NCI-H2227 (cell line): Measurements from ENCODE around the gene ABHD4.
A peak's percentile ranks its signal among the peaks of the same experiment; 100 is the strongest.
"Not testable (repeated sequence)": the region's sequence is repeated elsewhere in the genome, so short reads cannot be mapped to it uniquely, and the experiment has no call there.

Source experiments
- DNase-seq: peaks from one replicate; lab custom pipeline; 2025; ENCODE audit not compliant: unreplicated experiment; lab: John Stamatoyannopoulos, UW

The ABHD4 gene

DNA sequence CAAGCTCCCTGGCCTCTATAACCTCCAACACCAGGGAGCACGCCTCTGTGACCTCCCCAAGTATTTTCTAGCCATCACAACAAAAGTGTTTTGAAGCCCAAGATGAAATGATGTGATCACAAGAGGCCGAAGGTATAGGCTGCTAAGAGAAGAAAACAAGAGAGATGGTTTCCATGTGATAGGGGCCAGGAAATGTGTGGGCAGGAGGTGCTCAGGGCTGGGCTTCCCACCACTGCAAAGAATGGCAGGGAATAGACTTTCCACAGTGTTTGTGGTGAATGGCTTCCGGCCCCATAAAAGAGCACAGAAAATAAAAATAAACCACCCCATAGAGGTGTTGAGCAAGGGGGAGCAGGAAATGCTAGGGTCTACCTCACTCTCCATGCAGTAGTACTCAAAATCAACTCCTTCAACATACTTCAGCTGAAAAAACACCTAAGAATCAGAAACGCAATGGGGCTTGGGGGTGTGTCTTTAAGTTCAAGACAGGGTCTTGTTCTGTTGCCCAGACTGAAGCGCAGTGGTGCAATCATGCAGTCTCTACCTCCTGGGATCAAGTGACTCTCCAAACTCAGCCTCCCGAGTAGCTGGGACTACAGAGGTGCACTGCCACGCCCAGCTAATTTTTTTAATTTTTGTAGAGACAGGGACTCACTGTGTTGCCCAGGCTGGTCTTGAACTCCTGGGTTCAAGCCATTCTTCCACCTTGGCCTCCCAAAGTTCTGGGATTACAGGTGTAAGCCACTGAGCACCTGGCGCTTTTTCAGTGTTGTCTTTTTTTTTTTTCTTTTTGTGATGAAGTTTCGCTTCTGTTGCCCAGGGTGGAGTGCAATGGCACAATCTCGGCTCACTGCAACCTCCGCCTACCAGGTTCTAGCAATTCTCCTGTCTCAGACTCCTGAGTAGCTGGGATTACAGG, 36.2 kb upstream of the ABHD4 start:
- no peak for DNase-seq

DNA sequence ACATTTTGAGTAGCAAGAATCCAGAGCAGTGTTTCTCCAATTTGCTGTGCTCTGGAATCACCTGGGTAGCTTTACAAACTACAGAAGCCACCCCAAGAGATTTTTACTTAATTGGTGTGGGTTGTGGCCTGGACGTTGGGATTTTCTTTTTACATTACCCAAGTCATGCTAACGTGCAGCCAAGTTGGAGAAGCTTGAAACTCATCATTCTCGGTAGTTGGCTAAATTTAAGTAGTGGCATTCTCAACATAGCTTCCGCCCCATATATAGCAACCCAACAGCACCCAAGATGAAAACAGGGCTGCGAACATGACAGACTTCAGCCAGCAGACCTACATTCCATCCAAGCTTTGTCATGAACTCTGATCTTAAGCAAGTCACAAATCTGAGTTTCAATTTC, 34.1 kb upstream of the ABHD4 start:
- no peak for DNase-seq

DNA sequence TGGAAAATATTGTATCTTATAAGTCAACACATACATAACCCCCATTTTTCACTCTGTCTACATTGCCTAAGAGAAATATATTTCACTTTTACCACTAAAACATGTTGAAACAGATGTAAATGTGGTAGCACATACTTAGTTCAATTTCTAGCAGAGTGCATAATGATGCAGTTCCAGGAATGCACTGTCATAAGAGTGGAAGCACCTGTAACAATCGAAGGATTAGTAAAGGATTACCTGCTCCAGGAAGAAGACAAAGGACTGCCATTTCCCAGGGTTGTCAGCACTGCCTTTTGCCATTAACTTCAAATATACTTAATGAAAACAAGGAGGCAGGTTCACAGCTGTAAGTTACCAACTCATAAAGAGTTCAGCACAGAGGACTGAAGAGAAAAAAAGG, 33.6 kb upstream of the ABHD4 start:
- no peak for DNase-seq

DNA sequence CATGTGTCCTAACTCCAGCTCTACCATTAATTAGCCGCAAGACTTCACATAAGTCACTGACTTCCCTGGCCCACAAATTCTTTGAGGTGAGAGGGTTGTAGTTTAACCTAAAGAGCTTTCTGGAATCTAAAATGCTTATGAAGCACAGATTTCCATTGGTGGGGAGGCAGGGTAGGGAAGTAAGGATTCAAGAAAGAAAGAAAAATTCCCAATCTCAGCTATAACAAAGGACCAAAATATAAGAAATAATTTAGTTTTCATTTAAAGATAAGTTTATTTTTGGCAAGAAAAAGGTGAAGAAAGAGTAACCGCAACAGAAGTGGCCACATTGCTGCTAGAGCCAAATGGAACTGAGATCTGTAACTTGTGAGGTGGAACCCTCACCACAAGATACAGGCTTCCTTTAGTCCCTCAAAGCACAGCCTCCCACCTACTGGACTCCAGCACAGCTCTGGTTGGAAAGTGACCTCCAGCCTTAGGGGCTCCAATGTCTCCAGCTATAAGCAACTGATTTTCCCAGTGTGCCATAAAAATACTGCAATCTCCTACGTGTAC, 32.6 kb upstream of the ABHD4 start:
- DNase-seq, result no peak

DNA sequence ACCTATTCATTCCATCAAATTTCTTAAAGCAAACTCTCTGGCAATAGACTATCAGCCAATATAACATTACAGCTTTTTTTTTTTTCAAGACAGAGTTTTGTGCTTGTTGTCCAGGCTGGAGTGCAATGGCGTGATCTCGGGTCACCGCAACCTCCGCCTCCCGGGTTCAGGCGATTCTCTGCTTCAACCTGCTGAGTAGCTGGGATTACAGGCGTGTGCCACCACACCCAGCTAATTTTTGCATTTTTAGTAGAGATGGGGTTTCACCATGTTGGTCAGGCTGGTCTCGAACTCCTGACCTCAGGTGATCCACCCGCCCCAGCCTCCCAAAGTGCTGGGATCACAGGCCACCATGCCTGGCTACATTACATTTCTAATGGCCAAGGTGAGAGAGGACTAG, 31.8 kb upstream of the ABHD4 start:
- DNase-seq, result not testable (repeated sequence)

DNA sequence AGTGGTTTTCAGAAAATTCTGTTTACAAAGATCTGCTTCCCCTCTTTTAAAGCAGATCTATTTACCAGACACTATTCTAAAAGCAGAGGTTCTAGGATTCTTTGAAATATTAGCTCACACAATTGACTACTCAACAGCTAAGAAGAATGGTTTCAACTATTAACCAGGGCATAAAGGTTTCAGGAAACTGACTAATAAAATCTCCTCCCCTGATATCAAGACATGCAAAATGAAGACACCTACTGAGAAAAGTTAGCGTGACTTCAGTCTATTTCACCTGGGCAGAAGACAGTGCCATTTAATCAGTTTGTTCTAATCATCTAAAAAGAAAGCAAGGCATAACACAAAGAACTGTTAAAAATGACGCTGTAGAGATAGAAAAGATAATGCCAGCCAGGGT, 31.3 kb upstream of the ABHD4 start:
- no peak for DNase-seq

DNA sequence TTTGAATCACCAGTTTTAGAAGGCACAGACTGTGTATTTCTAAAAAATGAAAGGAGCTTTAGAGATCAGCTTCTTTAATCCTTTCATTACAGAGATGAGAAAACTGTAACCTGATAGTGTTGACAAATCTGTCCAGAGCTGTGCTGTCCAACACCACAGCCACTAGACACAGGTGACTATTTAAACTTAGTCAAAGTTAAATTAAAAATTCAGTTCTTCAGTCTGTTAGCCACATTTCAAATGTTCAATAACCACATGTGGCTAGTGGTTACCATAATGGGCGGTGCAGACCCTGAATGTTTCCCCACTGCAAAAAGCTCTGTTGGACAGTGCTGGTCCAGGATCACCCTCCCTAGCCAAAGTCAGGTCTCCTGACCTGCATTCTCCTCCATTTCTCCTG, 30.7 kb upstream of the ABHD4 start:
- no peak for DNase-seq

DNA sequence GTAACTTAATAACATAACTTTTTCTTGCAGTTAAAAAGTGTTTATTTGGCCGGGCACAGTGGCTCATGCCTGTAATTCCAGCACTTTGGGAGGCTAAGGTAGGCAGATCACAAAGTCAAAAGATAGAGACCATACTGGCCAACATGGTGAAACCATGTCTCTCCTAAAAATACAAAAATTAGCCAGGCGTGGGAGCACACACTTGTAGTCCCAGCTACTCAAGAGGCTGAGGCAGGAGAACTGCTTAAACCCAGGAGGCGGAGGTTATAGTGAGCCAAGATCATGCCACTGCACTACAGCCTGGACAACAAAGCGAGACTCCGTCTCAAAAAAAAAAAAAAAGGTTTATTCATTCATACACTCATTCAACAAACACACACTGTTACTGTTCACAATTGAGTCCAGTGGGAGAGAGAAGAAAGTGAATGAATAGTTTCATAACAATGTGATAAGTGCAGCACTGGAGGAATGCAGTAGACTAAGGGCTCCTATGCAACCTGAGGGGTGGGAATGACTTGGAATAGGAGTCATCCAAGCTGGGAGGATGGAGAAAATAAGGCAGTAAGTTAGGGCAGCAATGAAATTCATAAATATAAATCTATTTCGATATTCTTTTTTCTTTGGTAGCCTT, 28.9 kb upstream of the ABHD4 start:
- DNase-seq, result no peak

DNA sequence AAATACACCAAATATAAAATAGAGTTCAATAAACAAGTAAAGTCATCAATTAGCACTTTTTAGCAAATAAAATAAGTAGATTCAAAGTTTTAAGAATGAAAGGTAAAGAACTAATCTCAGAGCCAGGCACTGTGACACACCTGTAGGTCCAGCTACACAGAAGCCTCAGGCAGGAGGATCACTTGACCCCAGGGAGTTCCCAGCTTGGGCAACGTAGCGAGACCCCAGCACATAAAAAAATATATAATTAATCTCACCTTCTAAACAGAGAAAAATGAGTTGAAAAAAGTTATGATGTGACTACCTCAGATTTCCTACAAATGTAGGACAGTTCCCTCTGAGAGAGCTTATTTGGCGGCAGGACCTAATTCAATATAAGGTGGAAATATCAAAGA, 28.4 kb upstream of the ABHD4 start:
- DNase-seq, result no peak

DNA sequence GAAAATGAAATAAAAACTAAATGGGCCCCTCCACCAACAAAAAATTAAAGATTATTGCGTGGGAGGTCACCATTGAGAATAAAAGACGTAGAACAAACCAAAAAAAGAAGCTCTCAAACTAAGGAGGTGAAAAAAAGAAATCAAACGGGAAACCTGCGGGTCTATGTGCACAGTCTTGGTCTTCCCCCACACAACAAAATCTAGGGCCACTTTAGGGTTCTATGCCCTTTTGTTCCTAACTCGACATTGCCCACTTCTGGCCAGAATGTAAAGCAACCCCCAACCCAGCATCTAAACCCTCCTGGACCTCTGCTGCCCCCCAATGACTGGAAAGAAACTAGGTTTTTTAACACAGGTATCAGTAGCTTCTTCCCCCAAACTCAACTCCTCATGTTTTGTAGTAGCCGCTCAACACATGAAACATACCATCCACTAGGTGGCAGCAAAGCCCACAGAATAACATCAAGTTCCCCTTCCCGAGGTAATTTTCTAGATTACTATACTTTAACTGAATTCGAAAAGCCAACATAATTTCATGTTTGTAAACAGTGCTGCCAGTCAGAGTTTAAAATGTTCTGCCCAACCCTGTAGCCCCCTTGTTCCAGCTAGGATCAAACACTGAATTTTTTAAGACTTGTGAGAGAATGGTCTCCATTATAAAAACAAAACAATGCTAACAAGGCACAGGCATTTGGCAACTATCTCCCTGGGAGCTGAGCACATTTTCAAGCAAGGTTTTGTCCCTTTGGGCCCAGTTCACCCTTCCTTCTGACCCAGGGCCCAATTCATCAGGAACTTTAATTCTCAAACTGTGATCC, 27.8 kb upstream of the ABHD4 start:
- peak; percentile 88 for DNase-seq

DNA sequence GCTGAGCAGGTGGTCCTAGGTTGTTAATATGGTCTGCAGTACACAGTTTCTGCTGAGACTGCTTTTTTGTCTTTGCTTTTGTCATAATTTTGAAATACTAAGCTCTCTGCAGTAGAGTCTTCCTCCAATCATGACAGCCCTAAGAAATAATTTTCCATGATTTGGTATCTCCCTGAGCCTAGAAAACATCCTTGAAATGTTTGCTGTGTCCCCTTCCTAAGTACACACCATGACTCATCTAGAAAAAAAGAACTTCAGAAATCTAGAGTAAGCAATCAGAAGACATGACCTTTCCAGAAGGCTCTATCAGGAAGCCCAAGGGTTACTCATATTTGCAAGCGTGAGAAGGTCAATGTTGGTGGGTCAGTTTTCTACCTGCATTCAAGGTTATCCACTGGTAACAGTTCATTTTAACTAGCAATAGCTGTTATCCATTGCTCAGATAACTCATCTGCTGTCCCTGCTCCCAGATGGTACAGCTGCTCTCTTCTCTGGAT, 25.5 kb upstream of the ABHD4 start:
- no peak for DNase-seq

DNA sequence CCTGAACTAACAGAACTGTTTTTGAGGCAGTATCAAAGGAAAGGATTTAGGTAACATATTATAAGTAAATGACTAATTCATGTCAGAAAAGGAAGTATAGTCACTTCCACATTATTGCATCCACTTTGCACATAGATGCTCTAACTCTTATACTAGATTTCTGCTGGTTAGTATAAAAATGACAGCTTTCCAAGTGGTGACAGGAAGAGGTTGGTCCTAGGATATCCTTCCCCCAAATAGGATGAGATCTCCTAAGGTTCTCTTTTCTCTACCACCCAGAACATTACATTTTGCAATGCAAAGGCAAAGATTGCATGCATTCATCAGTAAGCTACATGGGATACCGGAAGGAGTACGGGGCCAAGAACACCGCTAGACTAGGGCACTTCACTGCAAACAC, 24.3 kb upstream of the ABHD4 start:
- no peak for DNase-seq

DNA sequence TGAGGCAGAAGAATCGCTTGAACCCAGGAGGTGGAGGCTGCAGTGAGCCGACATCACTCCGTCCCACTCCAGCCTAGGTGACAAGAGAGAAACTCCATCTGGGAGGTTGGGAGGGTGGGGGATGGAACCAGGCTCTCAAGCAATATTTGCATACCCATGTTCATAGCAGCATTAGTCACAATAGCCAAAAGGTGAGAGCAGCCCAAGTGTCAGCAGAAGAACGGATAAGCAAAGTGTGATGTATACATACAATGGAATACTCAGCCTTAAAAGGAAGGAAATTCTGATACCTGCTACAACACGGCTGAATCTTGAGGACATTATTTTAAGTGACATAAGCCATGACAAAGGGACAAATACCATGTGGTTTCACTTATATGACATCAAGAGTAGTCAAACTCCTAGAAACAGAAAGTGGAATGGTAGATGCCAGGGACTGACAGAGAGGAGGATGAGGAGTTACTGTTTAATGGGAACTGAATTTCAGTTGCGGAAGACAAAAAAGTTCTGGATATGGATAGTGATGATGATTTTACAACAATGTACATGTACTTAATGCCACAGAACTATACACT, 20.7 kb upstream of the ABHD4 start:
- DNase-seq, result no peak

DNA sequence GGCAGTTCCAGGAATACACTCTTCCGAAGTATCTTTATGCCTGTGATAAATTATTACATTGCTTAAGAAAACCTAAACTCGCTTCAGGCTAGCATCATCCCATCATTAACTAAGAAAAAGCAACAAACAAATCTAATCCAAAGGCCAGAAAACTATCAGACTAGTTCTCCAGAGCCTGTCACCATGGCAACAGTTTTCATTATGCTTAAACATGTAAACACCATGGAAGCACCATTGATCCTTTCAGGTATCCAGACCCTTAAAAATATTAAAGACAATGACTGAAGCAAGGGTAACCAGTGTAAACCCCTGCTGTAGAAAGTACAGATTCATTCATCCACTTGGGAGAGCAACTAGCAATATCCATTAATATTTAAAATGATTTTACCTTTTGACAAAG, 18.9 kb upstream of the ABHD4 start:
- peak; percentile 9 for DNase-seq

DNA sequence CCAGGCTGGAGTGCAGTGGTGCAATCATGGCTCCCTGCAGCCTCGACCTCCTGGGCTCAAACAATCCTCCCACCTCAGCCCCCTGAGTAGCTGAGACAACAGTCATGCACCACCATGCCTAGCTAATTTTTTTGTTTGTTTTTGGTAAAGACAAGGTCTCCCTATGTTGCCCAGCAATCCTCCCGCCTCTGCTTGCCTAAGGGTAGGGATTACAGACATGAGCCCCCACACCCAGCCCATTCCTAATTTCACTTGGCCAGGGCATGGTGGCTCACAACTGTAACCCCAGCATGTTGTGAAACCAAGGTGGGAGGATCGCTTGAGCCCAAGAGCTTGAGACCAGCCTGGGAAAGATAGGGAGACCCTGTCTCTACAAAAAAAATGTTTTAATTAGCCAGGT, 18.2 kb upstream of the ABHD4 start:
- no peak for DNase-seq

DNA sequence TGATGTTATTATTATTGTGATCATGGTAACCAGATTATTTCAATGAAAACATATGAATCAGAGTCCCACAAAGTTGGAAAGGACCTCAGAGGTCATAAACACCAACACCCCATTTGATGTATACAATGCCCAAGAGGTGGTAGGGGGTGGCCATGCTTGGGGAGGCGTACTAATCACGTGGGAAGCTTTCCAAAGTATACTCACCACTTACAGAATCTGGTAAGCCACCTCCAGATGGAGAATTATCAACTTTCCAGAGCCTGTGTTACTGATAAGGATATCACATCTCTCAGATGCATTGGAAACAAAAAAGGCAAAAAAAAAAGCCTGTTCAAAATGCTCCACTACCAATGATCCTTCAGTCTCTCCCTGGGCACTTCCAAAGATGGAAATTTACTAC, 17.5 kb upstream of the ABHD4 start:
- DNase-seq, result no peak

DNA sequence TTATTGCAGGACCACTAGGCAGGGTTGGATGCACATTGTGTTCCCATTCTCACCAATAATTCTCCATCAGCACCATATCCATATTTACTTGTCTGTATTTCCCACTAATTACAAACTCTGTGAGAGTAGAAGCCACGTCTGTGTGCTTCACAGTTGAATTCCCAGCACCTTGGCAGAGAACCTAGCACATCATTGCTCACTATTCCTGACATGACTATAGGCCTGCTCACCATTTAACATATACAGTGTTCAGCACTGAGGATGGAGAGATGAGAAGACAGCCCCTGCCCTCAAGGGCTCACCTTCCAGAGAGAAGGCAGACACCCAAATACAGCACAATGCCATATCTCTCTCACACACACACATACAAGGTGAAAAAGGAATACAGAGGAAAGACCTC, 14.1 kb upstream of the ABHD4 start:
- DNase-seq, result no peak

DNA sequence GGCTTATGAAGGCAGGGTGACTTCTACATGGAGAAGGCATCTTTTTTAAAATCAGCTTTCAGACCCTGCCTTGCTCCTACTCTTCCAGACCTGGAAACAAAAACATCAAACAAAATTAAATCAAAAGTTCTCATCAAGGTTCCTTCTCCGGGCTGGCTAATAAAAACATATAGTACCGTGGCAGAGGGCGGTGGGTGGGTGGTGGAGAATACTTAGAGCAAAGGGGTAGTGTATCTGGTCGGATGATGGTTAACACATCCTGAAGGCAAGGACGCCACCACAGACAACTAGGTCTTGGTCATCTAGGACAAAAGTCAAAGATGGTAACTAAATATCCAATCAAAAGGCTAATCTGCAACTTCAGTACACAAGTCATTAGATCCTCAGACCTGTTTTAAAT, 10.9 kb upstream of the ABHD4 start:
- DNase-seq, result no peak

DNA sequence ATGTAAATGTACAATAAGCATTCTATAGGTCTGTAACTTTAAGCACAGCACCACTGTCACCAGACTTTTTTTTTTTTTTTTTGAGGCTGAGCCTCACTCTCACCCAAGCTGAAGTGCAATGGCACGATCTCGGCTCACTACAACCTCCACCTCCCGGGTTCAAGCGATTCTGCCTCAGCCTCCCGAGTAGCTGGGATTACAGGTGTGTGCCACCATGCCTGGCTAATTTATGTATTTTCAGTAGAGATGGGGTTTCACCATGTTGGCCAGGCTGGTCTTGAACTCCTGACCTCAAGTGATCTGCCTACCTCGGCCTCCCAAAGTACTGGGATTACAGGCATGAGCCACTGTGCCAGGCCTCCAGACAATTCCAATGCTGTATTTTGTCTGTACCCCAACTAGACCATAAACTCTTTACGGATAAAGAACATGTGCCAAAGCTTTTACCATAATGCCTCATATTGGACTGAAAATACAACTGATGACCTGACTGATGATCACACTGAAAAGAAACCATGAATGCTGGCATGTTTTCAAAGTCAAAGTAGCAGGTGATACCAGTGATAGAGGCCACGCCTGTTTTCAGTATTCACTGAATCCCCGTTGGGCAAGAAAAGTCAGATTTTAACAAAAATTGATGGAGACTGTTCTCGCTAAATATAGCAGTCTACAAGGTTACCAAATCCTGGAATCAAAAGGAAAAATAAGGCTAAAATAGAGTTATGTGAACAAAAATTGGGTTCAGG, 10.2 kb upstream of the ABHD4 start:
- DNase-seq, result not testable (repeated sequence)

DNA sequence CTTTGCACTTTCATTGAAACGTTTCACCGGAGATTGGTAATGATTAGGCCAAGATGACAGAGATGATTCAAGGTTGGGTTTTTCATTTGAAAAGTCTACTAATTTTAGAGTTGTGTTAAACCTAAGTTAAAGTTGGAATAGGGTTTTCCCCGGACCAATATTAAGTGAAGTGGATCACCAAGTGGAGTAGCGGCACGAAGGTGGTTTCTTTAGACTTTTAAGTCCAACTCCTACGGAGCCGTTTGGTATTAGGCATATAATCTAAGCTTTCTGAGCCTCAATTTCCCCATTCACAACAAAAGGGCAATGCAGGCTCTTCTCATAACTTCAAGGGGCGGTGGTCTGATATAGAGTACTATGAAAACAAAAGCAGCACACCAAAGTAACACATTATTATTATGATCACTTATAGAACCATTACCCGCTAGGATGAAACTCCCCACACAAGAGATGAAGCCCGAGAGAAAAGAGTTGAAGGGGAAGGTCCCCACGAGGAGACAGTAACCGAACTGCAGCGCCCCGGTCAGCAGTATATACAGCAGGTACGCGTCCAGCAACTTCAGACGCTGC, 9.5 kb upstream of the ABHD4 start:
- no peak for DNase-seq
